HCT116 (cell line): ENCODE measurements around the gene CENPP.

Experiments
- CEBPB ChIP-seq: IDR thresholded peaks from 2 replicates; pipeline ENCODE4 v1.6.1; 2012; ENCODE audit warnings: low read depth
- CTCF ChIP-seq, 3 experiments: fragments of 200-600 bp in 1 of 3; sonication (generic) in 1 of 3; IDR thresholded peaks in 2 of 3; conservative IDR thresholded peaks in 1 of 3; 2 replicates each; pipeline ENCODE4 v1.5.1; 2012 to 2017; ENCODE audit warnings: low read depth in 2 of 3, low read length in 2 of 3, antibody characterized with exemption in 1 of 3, borderline replicate concordance in 1 of 3, control low read depth in 1 of 3, mild to moderate bottlenecking in 1 of 3, mixed read lengths in 1 of 3, mixed run types in 1 of 3, moderate library complexity in 1 of 3; ENCODE audit not compliant: insufficient read depth in 1 of 3
- EZH2 ChIP-seq: fragments of 200-600 bp; sonication (generic); IDR thresholded peaks from 2 replicates; pipeline ENCODE4 v1.6.1; 2017; ENCODE audit warnings: antibody characterized with exemption, mixed run types
- RAD21 ChIP-seq: IDR thresholded peaks from 2 replicates; pipeline ENCODE4 v1.6.1; 2012; ENCODE audit warnings: low read depth, mild to moderate bottlenecking
- YY1 ChIP-seq: IDR thresholded peaks from 2 replicates; pipeline ENCODE4 v1.6.1; 2011; ENCODE audit warnings: low read length, low read depth, moderate library complexity, mild to moderate bottlenecking; ENCODE audit not compliant: insufficient replicate concordance; ENCODE audit errors: extremely low read depth
- ZFX ChIP-seq: fragments of 450-650 bp; IDR thresholded peaks from 2 replicates; pipeline ENCODE4 v1.6.1; 2017

- TF ChIP-seq CTCF (IDR thresholded peaks at IDR 0.05 in 2 of 3, conservative IDR thresholded peaks at IDR 0.05 in 1 of 3; ENCODE audit: borderline replicate concordance in 1 of 3, insufficient read depth in 1 of 3, low read depth in 2 of 3, low read length in 2 of 3) (no peak), YY1 (no peak), ZFX (no peak), EZH2 (no peak), CEBPB (no peak), RAD21 (no peak)
These were observed 341.3 kb downstream of the CENPP start for GRCh38 chr9:92666912-92667532.
